Upper lobe of left lung (tissue), 4 donors: ENCODE results near the gene APMAP.

Experiments used
- POLR2A ChIP-seq, 4 donors: fragments of 450-650 bp; IDR thresholded peaks; one replicate each; pipeline ENCODE4 v1.5.1; 2016 to 2017; ENCODE audit warnings: antibody characterized with exemption in 4 of 4, mild to moderate bottlenecking in 2 of 4
- POLR2AphosphoS5 ChIP-seq, 2 donors: sonication (generic); formaldehyde crosslinking; IDR thresholded peaks; one replicate each; pipeline ENCODE4 v1.5.1; 2017; ENCODE audit warnings: antibody characterized with exemption in 2 of 2
- TF ChIP-seq, protein P1 (sequence below), 6 experiments: fragments of 450-650 bp in 4 of 6; fragments of 200-600 bp in 2 of 6; sonication (generic) in 2 of 6; IDR thresholded peaks; one replicate each; pipeline ENCODE4 v1.5.1; 2016 to 2019; ENCODE audit warnings: antibody characterized with exemption in 6 of 6

- TF ChIP-seq POLR2A (IDR thresholded peaks at IDR 0.05) = no peak
- TF ChIP-seq, protein P1, sequence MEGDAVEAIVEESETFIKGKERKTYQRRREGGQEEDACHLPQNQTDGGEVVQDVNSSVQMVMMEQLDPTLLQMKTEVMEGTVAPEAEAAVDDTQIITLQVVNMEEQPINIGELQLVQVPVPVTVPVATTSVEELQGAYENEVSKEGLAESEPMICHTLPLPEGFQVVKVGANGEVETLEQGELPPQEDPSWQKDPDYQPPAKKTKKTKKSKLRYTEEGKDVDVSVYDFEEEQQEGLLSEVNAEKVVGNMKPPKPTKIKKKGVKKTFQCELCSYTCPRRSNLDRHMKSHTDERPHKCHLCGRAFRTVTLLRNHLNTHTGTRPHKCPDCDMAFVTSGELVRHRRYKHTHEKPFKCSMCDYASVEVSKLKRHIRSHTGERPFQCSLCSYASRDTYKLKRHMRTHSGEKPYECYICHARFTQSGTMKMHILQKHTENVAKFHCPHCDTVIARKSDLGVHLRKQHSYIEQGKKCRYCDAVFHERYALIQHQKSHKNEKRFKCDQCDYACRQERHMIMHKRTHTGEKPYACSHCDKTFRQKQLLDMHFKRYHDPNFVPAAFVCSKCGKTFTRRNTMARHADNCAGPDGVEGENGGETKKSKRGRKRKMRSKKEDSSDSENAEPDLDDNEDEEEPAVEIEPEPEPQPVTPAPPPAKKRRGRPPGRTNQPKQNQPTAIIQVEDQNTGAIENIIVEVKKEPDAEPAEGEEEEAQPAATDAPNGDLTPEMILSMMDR (IDR thresholded peaks at IDR 0.05) = no peak
- TF ChIP-seq POLR2AphosphoS5 (IDR thresholded peaks at IDR 0.05) = no peak
Observed at GRCh38 chr20:25038591-25039015, 46.1 kb upstream of the APMAP start.
